ENCODE data around the gene IGFBP2. TPM values are rescaled to one million over a fixed set of nuclear protein-coding genes. Genes with fewer than 3 reads are reported as not detected.

The IGFBP2 gene
- total and polyA plus RNA-seq, 9 of the 15 experiments (the other 6 are each of a cell fraction or from before 2014, with no cell fraction given) = 0.93 TPM; not detected in 8

DNA sequence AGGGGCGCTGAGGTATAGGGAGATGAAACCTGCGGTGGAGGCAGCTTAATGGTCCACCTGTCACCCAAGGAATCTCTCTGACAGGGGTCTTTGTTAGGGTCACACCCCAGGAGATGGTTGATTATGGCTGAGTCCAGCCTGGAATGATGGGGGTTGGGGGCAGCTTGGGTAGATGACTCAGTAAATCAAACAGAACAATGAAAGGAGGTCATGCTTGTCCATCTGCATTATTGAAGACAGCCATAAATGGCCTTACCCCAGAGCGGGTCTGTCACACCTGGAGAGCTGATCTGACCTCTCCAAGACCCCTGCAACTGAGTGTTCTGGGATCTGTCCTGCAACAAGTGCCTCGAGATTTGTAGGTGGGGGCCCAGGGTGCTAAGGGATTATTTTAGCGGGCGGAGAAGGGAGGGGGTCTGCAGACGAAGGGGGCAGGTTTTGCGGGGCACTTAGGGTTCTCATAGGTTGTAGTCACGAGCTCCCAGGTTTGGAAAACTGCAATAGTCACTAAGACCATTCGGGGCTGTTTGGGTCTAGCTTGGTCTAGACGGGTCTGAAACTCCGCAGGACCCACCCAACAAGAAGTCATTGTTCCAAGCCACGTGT lies 771 bp upstream of the IGFBP2 start (continued):
- TF ChIP-seq, protein P1, sequence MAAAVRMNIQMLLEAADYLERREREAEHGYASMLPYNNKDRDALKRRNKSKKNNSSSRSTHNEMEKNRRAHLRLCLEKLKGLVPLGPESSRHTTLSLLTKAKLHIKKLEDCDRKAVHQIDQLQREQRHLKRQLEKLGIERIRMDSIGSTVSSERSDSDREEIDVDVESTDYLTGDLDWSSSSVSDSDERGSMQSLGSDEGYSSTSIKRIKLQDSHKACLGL (CRISPR knock-in tag; IDR thresholded peaks at IDR 0.05; ENCODE audit: borderline replicate concordance, poor library complexity, severe bottlenecking) = no peak
- TF ChIP-seq DNMT1 (IDR thresholded peaks at IDR 0.05) = no peak
- no peak for TF ChIP-seq XRCC3 (IDR thresholded peaks at IDR 0.05)
- TF ChIP-seq, protein P2, sequence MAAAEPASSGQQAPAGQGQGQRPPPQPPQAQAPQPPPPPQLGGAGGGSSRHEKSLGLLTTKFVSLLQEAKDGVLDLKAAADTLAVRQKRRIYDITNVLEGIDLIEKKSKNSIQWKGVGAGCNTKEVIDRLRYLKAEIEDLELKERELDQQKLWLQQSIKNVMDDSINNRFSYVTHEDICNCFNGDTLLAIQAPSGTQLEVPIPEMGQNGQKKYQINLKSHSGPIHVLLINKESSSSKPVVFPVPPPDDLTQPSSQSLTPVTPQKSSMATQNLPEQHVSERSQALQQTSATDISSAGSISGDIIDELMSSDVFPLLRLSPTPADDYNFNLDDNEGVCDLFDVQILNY (CRISPR knock-in tag; IDR thresholded peaks at IDR 0.05) = no peak

DNA sequence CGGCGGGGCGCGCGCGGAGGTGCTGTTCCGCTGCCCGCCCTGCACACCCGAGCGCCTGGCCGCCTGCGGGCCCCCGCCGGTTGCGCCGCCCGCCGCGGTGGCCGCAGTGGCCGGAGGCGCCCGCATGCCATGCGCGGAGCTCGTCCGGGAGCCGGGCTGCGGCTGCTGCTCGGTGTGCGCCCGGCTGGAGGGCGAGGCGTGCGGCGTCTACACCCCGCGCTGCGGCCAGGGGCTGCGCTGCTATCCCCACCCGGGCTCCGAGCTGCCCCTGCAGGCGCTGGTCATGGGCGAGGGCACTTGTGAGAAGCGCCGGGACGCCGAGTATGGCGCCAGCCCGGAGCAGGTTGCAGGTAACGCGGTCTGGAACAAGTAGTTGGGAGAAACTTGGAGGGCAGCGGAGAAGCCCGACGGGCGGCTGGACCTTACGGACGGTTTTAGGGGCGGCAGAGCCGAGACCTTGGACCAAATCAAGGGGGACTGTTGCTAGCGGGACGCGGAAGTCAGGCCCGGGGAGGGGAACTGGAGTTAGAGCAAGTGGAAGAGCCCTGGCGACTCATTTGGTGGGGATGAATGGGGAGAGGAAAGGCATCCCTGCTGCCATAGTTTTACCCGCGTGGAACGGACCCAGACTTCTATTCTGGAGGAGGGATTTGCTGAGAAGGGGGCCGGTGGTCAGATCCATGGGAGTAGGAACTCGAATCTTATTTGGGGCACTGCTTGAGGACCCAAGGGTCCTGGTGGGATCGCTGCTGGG lies 573 bp downstream of the IGFBP2 start:
- no peaks in the 10 kb centered on the region for H3K79me2 ChIP-seq (ENCODE audit: control insufficient read depth, insufficient read depth, low read length)
- H2AFZ ChIP-seq (ENCODE audit: low read depth, low read length) = no peak overlapping the region
- no peaks in the 10 kb centered on the region for H3K9me1 ChIP-seq (ENCODE audit: control insufficient read depth, insufficient read depth, low read length)
- DNase-seq (ENCODE audit: extremely low read depth in 1 of 4, low spot score in 3 of 4) = no peak
- no peak for FAIRE-seq
- H3K27ac ChIP-seq (ENCODE audit: extremely low read depth, low read depth, low read length) = no peak overlapping the region
- TF ChIP-seq TRIM24 (IDR thresholded peaks at IDR 0.05) (no peak), ZNF785 (CRISPR knock-in tag; IDR thresholded peaks at IDR 0.05) (no peak)
- no peak for ATAC-seq
- no peaks in the 10 kb centered on the region for H3K9me3 ChIP-seq (replicated peaks; ENCODE audit: control insufficient read depth, insufficient read depth, low read depth, low read length)
- peaks cover 5 to 35% of the 10 kb centered on the region in 2 experiments for H3K27me3 ChIP-seq (ENCODE audit: control insufficient read depth in 2 of 2, insufficient read depth in 2 of 2, low read length in 2 of 2)
- H3K4me1 ChIP-seq (replicated peaks in 1 of 2; ENCODE audit: control insufficient read depth in 2 of 2, insufficient read depth in 2 of 2, low read length in 2 of 2) = no peaks in the 10 kb centered on the region; a peak in 1 of 5 replicates
- no peak overlapping the region for H3K4me3 ChIP-seq
- in situ Hi-C loops (cut with MboI) = no loop called here
- POLR2A ChIA-PET = no interaction called here
- intact Hi-C loops (cut with micrococcal nuclease) = no loop called here
- BruUV-seq (replicated peaks) = no TSS peak
- 14% methylated on average over 22 of the region's 71 CpGs for WGBS (ENCODE audit: insufficient coverage, low coverage, missing lambda C conversion rate)
- no peak overlapping the region for H3K9ac ChIP-seq (ENCODE audit: insufficient read depth in 1 of 2, low read depth in 2 of 2, low read length in 2 of 2)
- H3K36me3 ChIP-seq (ENCODE audit: control insufficient read depth, insufficient read depth, low read length) = no peaks in the 10 kb centered on the region
- H3K4me2 ChIP-seq (ENCODE audit: insufficient read depth, low read length) = no peak overlapping the region
- H4K20me1 ChIP-seq (replicated peaks; ENCODE audit: control insufficient read depth, insufficient read depth, low read length) = no peaks in the 10 kb centered on the region
- CTCF ChIA-PET (ENCODE audit: low intra/inter-chr PET ratio) = no interaction called here
